Trophoblast cell (in vitro differentiated cells and primary cell): ENCODE results near the gene SEMA6C.

ENCODE experiments used
- DNase-seq, 2 donors: peaks; one replicate each; pipeline ENCODE4 v3.0.0-alpha.2; 2016
- H2AFZ ChIP-seq: 2 replicates; pipeline ENCODE4 v1.6.1; 2013; ENCODE audit warnings: low read length, moderate library complexity, mild to moderate bottlenecking; ENCODE audit not compliant: insufficient read depth, poor library complexity
- H2AK5ac ChIP-seq: 2 replicates; pipeline ENCODE4 v1.6.1; 2013; ENCODE audit warnings: mild to moderate bottlenecking, low read length
- H2BK120ac ChIP-seq: 2 replicates; pipeline ENCODE4 v1.6.1; 2013; ENCODE audit warnings: low read length, mild to moderate bottlenecking, moderate library complexity; ENCODE audit not compliant: insufficient read depth, poor library complexity
- H2BK12ac ChIP-seq: 2 replicates; pipeline ENCODE4 v1.6.1; 2013; ENCODE audit warnings: mild to moderate bottlenecking, low read length, moderate library complexity
- H2BK5ac ChIP-seq: 2 replicates; pipeline ENCODE4 v1.6.1; 2013; ENCODE audit warnings: low read length, low read depth, moderate library complexity, mild to moderate bottlenecking; ENCODE audit not compliant: poor library complexity
- H3K14ac ChIP-seq: 2 replicates; pipeline ENCODE4 v1.6.1; 2013; ENCODE audit warnings: mild to moderate bottlenecking, low read length
- H3K18ac ChIP-seq: 2 replicates; pipeline ENCODE4 v1.6.1; 2013; ENCODE audit warnings: mild to moderate bottlenecking, low read length
- H3K23ac ChIP-seq: 2 replicates; pipeline ENCODE4 v1.6.1; 2013; ENCODE audit warnings: low read length
- H3K27ac ChIP-seq: 2 replicates; pipeline ENCODE4 v1.5.1; 2013; ENCODE audit warnings: low read depth, mild to moderate bottlenecking, inconsistent platforms, low read length, moderate library complexity
- H3K27me3 ChIP-seq: 2 replicates; pipeline ENCODE4 v1.6.1; 2013; ENCODE audit warnings: inconsistent platforms, mild to moderate bottlenecking, low read length, moderate library complexity; ENCODE audit not compliant: insufficient read depth
- H3K36me3 ChIP-seq, 2 experiments: 1 replicate in 1 of 2; 2 replicates in 1 of 2; pipeline ENCODE4 v1.6.1; 2013; ENCODE audit warnings: low read length in 2 of 2, mild to moderate bottlenecking in 2 of 2, moderate library complexity in 1 of 2; ENCODE audit not compliant: insufficient read depth in 2 of 2, control insufficient read depth in 1 of 2
- H3K4ac ChIP-seq: 2 replicates; pipeline ENCODE4 v1.6.1; 2013; ENCODE audit warnings: low read depth, mild to moderate bottlenecking, low read length, moderate library complexity
- H3K4me1 ChIP-seq, 2 experiments: 1 replicate in 1 of 2; 2 replicates in 1 of 2; pipeline ENCODE4 v1.6.1; 2013; ENCODE audit warnings: low read length in 2 of 2, mild to moderate bottlenecking in 2 of 2, moderate library complexity in 1 of 2; ENCODE audit not compliant: insufficient read depth in 2 of 2, control insufficient read depth in 1 of 2
- H3K4me2 ChIP-seq: 2 replicates; pipeline ENCODE4 v1.6.1; 2013; ENCODE audit warnings: inconsistent platforms, mild to moderate bottlenecking, low read length, moderate library complexity
- H3K4me3 ChIP-seq: 2 replicates; pipeline ENCODE4 v1.5.1; 2013; ENCODE audit warnings: mild to moderate bottlenecking, low read depth, low read length, inconsistent platforms
- H3K79me1 ChIP-seq: one replicate; pipeline ENCODE4 v1.6.1; 2013; ENCODE audit warnings: low read length
- H3K79me2 ChIP-seq: 2 replicates; pipeline ENCODE4 v1.6.1; 2013; ENCODE audit warnings: low read length, mild to moderate bottlenecking; ENCODE audit not compliant: control insufficient read depth, insufficient read depth, poor library complexity
- H3K9ac ChIP-seq: 2 replicates; pipeline ENCODE4 v1.6.1; 2013; ENCODE audit warnings: mild to moderate bottlenecking, low read length
- H3K9me3 ChIP-seq: 2 replicates; pipeline ENCODE4 v1.6.1; 2013; ENCODE audit warnings: low read depth, mild to moderate bottlenecking, control low read depth, inconsistent platforms, low read length; ENCODE audit not compliant: insufficient read depth
- H4K12ac ChIP-seq: 2 replicates; pipeline ENCODE4 v1.6.1; 2013; ENCODE audit warnings: low read depth, mild to moderate bottlenecking, low read length, moderate library complexity
- H4K8ac ChIP-seq: 2 replicates; pipeline ENCODE4 v1.6.1; 2013; ENCODE audit warnings: low read depth, mild to moderate bottlenecking, low read length, moderate library complexity
- H4K91ac ChIP-seq: one replicate; pipeline ENCODE4 v1.6.1; 2013; ENCODE audit warnings: low read depth, mild to moderate bottlenecking, low read length, moderate library complexity
- WGBS: extraction: QIAGEN DNeasy Blood & Tissue Kit; methylation state at CpG from one replicate; pipeline ENCODE4 v1.1.7; 2013; ENCODE audit warnings: missing lambda C conversion rate; ENCODE audit not compliant: insufficient read length, insufficient coverage; ENCODE audit errors: extremely low coverage; 5-methylcytosine and 5-hydroxymethylcytosine counted together

Gene SEMA6C

DNA sequence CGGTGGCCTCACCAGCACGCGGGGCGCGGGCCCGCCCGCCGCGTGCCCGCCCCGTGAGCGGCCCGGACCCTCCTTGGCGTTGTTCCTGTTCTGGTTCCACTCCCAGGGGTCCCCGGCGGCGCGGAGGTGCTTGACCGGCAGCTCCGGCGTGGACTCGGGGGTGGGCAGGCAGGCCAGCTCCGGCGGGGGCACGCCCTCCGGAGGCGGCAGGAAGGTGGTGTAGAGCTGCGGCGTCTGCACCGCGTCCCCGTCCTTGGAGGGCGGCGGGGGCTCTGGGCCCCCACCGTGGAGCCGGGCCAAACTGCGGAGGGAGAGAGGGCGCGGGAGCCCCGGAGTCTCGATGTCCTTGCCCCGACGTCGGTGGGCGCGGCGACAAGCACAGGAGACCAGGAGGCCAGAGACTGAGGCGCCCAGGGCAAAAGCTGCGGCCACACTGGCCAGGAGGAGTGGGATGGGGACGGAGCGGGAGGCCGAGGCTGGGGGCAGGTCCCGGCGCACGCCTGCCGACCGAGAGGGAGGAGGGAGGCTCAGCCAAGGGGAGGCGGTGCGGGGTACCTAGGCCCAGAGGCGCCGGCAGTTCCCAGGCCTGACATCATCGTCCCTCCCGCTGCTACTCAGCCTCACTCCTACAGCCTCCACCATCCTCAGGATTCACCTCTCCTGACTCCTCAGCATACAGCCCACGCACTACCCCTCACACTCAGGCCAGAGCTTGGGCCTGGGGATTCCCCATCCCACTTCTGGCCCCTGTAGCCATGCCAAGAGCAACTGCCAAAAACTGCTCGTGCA lies 13.2 kb downstream of the SEMA6C start:
- Histone ChIP-seq H2BK5ac (no peak overlapping the region), H2AK5ac (no peak overlapping the region), H3K9me3 (peaks cover 7% of the 10 kb centered on the region), H3K14ac (no peak overlapping the region), H3K4me2 (peak overlapping the region; percentile 81), H3K36me3 (peaks cover 0 to 3% of the 10 kb centered on the region in 2 experiments), H3K18ac (no peak overlapping the region), H3K23ac (no peak overlapping the region), H2AFZ (no peak overlapping the region), H4K91ac (no peak overlapping the region), H4K12ac (no peak overlapping the region), H3K79me1 (peaks cover 2% of the 10 kb centered on the region), H2BK12ac (no peak overlapping the region), H2BK120ac (no peak overlapping the region), H3K4ac (no peak overlapping the region), H3K27ac (no peak overlapping the region), H3K4me3 (no peak overlapping the region), H3K79me2 (no peaks in the 10 kb centered on the region), H3K27me3 (peaks cover 22% of the 10 kb centered on the region), H4K8ac (no peak overlapping the region), H3K4me1 (peaks cover 10 to 17% of the 10 kb centered on the region in 2 experiments), H3K9ac (no peak overlapping the region)
- DNase-seq: no peak
- WGBS: no CpG with 5 or more reads among the region's 65 CpGs

DNA sequence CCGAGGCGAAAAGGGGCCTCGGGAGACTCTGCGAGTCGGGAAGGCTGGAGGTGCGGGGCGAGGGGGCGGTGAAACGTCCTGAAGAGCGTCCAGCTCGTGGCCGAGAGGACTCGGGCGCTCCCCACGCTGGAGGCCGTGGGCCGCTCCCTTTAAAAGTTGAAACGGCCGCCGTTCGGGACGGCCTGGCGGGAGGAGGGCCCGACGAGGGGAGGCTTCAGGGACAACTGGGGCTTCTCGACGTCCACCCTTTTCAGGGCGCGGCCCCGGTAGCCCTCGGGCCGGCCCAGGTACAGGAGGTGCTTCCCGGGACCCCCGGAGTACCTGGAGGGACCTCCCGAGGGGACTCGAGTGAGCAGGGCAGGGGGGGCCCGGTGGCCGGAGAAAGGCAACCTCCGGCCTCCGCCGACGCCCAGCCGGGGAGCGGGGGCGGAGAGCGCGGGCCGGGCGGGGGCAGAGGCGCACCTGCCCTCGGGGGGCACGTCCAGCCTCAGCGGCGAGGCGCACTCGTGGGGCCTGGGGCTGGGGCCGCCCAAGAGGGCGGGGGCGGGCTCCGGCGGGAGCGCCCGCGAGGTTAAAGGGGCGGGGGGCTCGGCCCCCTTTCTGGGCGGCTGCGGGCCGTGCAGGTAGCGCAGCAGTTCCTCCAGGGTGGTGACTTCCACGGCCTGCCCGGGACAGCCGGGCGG lies 14.0 kb downstream of the SEMA6C start:
- Histone ChIP-seq H3K4me2 (peak overlapping the region; percentile 81), H4K91ac (no peak overlapping the region)
- WGBS: no CpG with 5 or more reads among the region's 74 CpGs

DNA sequence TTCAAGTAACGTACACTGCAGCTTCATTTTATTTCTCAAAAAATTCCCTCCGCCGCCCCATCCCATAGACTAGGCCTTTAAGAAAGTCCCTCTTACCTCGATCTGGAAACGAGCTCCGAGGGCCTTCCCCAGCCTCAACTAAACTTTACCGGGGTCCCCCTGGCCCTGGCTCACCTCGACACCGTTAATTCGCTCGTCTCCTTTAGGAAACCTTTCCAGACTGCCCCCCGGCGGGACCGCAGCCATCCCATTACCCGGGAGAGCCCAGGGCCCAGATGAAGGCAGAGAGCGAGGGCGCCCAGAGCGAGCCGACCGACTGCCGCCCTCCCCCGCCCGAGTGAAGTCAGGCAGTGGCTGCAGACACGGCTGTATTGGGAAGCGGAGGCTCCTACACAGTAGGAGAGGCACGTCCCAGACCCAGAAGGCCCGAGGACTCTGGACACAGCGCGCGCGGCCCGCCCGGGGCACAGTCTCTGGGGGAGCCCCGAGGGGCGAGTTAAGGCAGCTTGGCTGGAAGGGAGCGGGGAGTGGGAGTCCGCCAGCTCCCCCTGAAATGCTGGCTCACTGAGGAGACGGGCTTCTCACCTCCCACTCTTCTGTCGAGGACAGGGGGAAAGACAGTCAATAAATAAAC lies 14.6 kb downstream of the SEMA6C start:
- WGBS: no CpG with 5 or more reads among the region's 39 CpGs
- Histone ChIP-seq H3K4ac (no peak overlapping the region), H3K4me1 (peaks cover 10 to 17% of the 10 kb centered on the region in 2 experiments)

More for the DNA sequence above, 14.0 kb downstream of the SEMA6C start:
- H3K27ac ChIP-seq: no peak overlapping the region
- DNase-seq: no peak
- H3K9me3 ChIP-seq: peaks cover 7% of the 10 kb centered on the region
- H3K4me1 ChIP-seq: peaks cover 10 to 17% of the 10 kb centered on the region in 2 experiments
- H2AK5ac ChIP-seq: no peak overlapping the region
- peaks cover 22% of the 10 kb centered on the region for H3K27me3 ChIP-seq
- no peak overlapping the region for H3K14ac ChIP-seq
- H2BK12ac ChIP-seq: no peak overlapping the region
- peaks cover 2% of the 10 kb centered on the region for H3K79me1 ChIP-seq
- no peak overlapping the region for H2BK5ac ChIP-seq
- H3K79me2 ChIP-seq: no peaks in the 10 kb centered on the region
- peak overlapping the region; percentile 12 for H3K4me3 ChIP-seq
- no peak overlapping the region for H3K23ac ChIP-seq
- peaks cover 0 to 3% of the 10 kb centered on the region in 2 experiments for H3K36me3 ChIP-seq
- no peak overlapping the region for H2BK120ac ChIP-seq
- H3K9ac ChIP-seq: no peak overlapping the region
- H4K8ac ChIP-seq: peak overlapping the region; percentile 77
- H3K18ac ChIP-seq: no peak overlapping the region
- H4K12ac ChIP-seq: no peak overlapping the region
- H3K4ac ChIP-seq: no peak overlapping the region
- peak overlapping the region; percentile 76 for H2AFZ ChIP-seq

DNA sequence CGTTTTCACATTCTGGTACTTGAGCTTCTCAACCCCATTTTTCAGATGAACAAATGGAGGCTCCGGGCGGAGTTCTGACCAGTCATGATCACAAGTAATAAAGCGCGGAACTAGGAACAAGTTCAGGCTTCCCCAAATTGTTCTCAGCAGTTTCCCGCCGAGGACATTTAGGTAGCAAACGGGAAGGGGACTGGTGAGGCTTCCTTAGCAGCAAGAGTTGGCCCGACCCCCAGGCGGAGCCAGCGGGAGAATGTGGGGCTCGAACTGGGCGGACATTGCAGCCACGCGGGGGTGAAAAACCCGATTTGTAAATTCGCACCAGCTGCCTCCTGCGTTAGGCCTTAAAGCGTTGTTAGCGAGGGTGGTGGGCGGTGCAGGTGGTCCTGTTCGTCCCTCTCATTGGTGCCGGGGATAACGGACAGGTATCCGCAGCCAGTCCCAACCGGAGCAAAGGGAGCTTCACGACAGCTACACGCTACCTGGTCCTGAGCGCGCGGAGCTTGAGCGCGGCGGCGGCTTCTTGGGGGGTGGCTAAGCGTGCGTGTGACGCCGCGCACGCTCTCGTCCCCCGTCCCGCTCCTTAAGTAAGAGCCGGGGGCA lies 15.3 kb downstream of the SEMA6C start:
- no peak overlapping the region for H3K18ac ChIP-seq
- peak overlapping the region; percentile 74 for H4K12ac ChIP-seq
- H3K27ac ChIP-seq: no peak overlapping the region
- H2AK5ac ChIP-seq: no peak overlapping the region
- DNase-seq: peak; percentile 59 to 71
- H2BK5ac ChIP-seq: peak overlapping the region; percentile 9
- H3K9me3 ChIP-seq: peaks cover 7% of the 10 kb centered on the region
- H3K79me2 ChIP-seq: no peaks in the 10 kb centered on the region
- no peak overlapping the region for H4K91ac ChIP-seq
- H3K4me3 ChIP-seq: peak overlapping the region; percentile 46
- H2AFZ ChIP-seq: peak overlapping the region; percentile 85
- H2BK120ac ChIP-seq: peak overlapping the region; percentile 71
- H2BK12ac ChIP-seq: no peak overlapping the region
- H3K36me3 ChIP-seq: no peaks in the 10 kb centered on the region
- H3K4ac ChIP-seq: no peak overlapping the region
- no peak overlapping the region for H3K9ac ChIP-seq
- peaks cover 2% of the 10 kb centered on the region for H3K79me1 ChIP-seq
- no CpG with 5 or more reads among the region's 45 CpGs for WGBS
- peaks cover 22% of the 10 kb centered on the region for H3K27me3 ChIP-seq
- peaks cover 10 to 17% of the 10 kb centered on the region in 2 experiments for H3K4me1 ChIP-seq
- peak overlapping the region; percentile 58 for H3K14ac ChIP-seq
- no peak overlapping the region for H3K23ac ChIP-seq
- peak overlapping the region; percentile 90 for H4K8ac ChIP-seq
- peak overlapping the region; percentile 81 for H3K4me2 ChIP-seq

More for the DNA sequence above, 14.6 kb downstream of the SEMA6C start:
- Histone ChIP-seq H2AK5ac (no peak overlapping the region), H3K27me3 (peaks cover 22% of the 10 kb centered on the region), H3K9ac (no peak overlapping the region), H3K18ac (no peak overlapping the region), H3K9me3 (peaks cover 7% of the 10 kb centered on the region), H2BK120ac (no peak overlapping the region), H3K4me2 (peak overlapping the region; percentile 81), H4K91ac (peak overlapping the region; percentile 48), H3K14ac (peak overlapping the region; percentile 58), H4K12ac (peak overlapping the region; percentile 86), H2BK5ac (no peak overlapping the region), H2AFZ (peak overlapping the region; percentile 76), H3K27ac (no peak overlapping the region), H3K36me3 (peaks cover 0 to 3% of the 10 kb centered on the region in 2 experiments), H3K79me2 (no peaks in the 10 kb centered on the region), H2BK12ac (no peak overlapping the region), H4K8ac (peak overlapping the region; percentile 77), H3K23ac (no peak overlapping the region), H3K79me1 (peaks cover 2% of the 10 kb centered on the region), H3K4me3 (peak overlapping the region; percentile 12)
- no peak for DNase-seq
